Measurements from ENCODE around the gene SPRYD7. TPM values are rescaled to one million over a fixed set of nuclear protein-coding genes. Genes with fewer than 3 reads are reported as not detected.

SPRYD7 gene
- polyA plus RNA-seq, 1 experiment = 3.3 TPM

GRCh38 chr13:49865218-49865617, 70.9 kb downstream of the SPRYD7 start:
- ChIA-PET CTCF (no interaction called here), POLR2A (no interaction called here)
- no peaks in the 10 kb centered on the region for H3K27me3 ChIP-seq (ENCODE audit: control insufficient read depth, insufficient read depth, low read length)

GRCh38 chr13:49864509-49864908, 71.6 kb downstream of the SPRYD7 start:
- Histone ChIP-seq H3K4me3 (ENCODE audit: low read depth, low read length) (no peak overlapping the region), H3K36me3 (ENCODE audit: control insufficient read depth, insufficient read depth, low read length) (no peaks in the 10 kb centered on the region), H3K27me3 (ENCODE audit: control insufficient read depth, insufficient read depth, low read length) (no peaks in the 10 kb centered on the region)
- CTCF ChIA-PET = no interaction called here
- POLR2A ChIA-PET = no interaction called here
- TF ChIP-seq CTCF (IDR thresholded peaks at IDR 0.05; ENCODE audit: insufficient read depth, low read depth, low read length) = no peak
- no peak for DNase-seq (ENCODE audit: low read depth)

More at GRCh38 chr13:49865218-49865617, 70.9 kb downstream of the SPRYD7 start:
- Histone ChIP-seq H3K4me3 (ENCODE audit: low read depth, low read length) (no peak overlapping the region), H3K36me3 (ENCODE audit: control insufficient read depth, insufficient read depth, low read length) (no peaks in the 10 kb centered on the region)
- no peak for DNase-seq (ENCODE audit: low read depth)
- TF ChIP-seq CTCF (IDR thresholded peaks at IDR 0.05; ENCODE audit: insufficient read depth, low read depth, low read length) = no peak

Small RNA genes within 50 kb of the gene (small RNA-seq; reads per million reads assigned to genes)
- gene RNY4P30 (ENCODE audit: insufficient read length, low read depth, low replicate concordance) (not detected), gene RNY4P9 (ENCODE audit: insufficient read length, low read depth, low replicate concordance) (not detected)

Other genes starting within 250 kb of the SPRYD7 start
- gene EBPL, start 244.9 kb downstream of the SPRYD7 start, polyA plus RNA-seq (2011; rRNA removed) = 43.3 and 52.2 TPM in 2 replicates
- gene KPNA3, start 143.7 kb downstream of the SPRYD7 start, polyA plus RNA-seq (2011; rRNA removed) = 14.9 and 28.1 TPM in 2 replicates
- 11.7 and 22.9 TPM in 2 replicates for gene TRIM13, start 60.7 kb upstream of the SPRYD7 start, polyA plus RNA-seq (2011; rRNA removed)
- gene KCNRG, start 79.1 kb upstream of the SPRYD7 start, polyA plus RNA-seq (2011; rRNA removed) = 1.3 and 1.9 TPM in 2 replicates

All from BJ (cell line).